ENCODE results near the gene RAB42.
"Not testable (repeated sequence)": the region's sequence is repeated elsewhere in the genome, so short reads cannot be mapped to it uniquely, and the experiment has no call there.

Gene RAB42, protein sequence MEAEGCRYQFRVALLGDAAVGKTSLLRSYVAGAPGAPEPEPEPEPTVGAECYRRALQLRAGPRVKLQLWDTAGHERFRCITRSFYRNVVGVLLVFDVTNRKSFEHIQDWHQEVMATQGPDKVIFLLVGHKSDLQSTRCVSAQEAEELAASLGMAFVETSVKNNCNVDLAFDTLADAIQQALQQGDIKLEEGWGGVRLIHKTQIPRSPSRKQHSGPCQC

DNA sequence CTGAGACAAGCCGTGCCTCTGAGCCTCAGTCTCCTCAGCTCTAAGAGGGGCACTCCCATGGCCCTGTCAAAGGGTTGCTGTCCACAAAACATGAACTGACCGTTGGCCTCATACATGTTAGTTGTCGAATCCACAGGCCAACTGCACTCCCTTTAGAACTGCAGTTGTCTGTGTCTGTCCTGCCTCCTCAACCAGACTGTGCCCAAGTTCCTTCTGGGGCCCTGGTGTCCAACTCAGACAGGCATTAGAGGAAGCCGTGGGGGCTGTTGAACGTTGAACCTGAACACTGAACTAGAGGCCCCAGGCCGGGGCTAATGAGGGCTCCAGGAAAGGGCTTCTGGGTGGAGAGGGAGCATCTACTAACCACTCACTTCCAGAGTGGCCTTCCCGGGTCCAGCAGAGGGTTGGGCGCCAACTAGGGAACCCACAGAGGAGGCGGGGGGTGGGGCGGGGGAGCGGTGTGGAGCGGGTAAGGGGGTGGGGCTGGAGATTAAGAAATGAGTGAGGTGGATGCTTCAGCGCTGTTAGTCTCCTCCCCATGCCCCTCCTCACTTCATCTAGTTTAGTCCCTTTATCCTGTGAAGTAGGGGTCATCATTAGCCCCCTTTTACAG is at the start of gene RAB42:
Gene RAB42 (plus strand): TSS at position 558 of the 613 bp plus-strand sequence. CDS start 247 bp downstream, outside the sequence.
- DNase-seq = peak; percentile 10

DNA sequence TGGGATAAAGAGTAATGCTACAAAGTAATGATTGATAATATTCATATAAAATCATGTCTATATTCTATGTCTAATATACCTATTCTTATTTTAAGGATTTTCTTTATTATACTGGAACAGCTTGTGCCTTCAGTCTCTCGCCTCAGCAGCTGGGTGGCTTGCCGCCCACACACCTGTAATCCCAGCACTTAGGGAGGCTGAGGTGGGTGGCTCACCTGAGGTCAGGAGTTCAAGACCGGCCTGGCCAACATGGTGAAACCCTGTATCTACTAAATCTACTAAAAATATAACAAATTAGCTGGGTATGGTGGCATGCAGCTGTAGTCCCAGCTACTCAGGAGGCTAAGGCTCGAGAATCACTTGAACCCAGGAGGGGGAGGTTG is 46.8 kb upstream of the RAB42 start:
- DNase-seq = no peak

DNA sequence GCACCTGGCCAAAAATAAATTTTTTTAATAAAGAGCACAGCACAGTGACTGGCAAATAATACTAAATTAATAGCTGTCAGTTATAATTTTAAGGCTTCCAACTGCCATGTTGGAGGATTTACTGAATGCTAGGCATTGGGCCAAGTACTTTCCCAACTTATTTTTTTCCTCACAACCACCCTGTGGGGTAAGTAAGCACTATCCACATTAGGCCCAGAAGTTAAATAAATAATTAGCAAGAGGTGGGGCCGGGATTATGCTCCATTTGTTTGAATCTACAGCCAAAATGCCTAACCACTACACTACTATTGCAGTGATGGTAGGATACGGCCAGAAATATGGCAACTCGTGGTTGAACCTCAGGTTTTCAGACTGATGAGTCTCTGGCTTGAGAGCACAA is 43.7 kb upstream of the RAB42 start:
- DNase-seq = no peak

DNA sequence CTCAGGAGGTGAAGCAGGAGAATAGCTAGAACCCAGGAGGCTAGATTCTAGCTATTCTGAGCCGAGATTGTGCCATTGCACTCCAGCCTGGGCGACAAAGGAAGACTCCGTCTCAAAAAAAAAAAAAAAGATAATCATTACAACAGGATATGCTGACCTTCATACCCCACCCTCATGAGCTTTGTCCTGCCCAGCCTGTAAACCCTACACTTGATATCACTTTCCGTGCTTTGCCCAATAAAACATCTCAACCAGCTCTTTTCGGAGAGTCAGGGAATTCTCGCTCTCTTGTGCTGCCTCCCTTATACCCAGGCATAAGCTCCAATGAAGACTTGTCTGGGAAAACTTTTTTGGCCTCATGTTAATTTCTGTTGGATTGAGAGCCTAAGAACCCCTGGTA is 40.7 kb upstream of the RAB42 start:
- DNase-seq = no peak

DNA sequence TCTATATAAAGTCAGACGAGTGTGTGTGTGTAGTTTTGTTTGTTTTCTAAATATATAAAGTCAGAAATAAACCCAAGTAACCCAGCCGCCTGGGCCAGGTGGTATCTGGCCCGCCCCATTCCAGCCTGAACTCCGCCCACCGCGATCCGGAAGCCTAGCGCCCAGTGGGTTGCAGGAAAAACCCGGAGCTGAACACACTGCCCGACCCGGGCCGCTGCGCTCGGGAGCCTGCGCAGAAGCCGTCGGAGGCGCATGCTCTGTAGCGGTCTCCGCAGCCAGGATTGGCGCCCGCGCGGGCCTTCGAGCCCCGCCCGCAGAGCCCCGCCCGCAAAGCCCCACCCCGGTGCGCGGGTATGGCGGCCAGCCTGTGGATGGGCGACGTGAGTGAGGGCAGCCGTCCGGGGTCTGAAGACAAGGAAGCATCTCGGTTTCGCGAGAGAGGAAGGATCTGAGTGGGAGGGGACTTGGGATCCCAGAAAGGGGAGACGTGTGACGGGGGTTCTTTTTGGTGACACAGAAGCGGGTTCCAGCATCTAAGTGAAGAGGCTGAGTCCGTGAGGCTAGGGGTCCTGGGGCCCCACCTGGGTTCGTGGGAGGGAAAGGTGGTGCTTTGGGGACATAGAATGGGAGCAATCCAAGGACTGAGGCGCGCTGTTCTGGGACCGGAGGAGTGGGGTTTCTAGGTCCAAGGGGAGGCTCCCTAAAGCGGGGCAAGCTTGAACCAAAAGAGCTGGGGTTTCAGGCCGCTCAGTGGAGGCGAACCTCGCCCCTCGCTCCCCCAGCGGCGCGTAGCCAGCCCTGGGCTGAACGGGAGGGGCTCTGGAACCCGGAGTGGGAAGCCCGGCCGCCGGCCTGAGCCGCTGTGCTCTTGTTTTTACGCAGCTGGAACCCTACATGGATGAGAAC is 39.1 kb upstream of the RAB42 start, which contains the start of gene TRNAU1AP:
Gene TRNAU1AP (plus strand): TSS at position 328 of the 906 bp plus-strand sequence. CDS start 26 bp downstream, at position 354.
- DNase-seq = peak; percentile 99

DNA sequence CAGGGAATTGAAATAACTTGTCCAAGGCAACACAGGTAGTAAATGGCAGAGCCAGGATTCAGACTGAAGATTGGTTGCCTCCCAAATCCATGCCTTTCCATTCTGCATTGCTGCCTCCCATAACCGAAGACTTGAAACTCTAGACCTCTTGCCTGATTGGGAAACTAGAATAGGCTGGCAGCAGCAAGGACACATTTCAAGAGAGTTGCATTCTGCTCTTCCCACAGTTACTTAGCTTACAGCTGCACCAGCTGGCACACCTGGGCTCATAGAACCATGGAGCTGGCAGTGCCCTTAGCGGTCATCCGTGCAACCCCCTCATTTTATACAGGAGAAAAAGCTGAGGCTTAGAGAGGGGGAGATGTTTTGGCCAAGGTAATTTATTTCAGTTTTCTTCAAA is 31.2 kb upstream of the RAB42 start:
- no peak for DNase-seq

DNA sequence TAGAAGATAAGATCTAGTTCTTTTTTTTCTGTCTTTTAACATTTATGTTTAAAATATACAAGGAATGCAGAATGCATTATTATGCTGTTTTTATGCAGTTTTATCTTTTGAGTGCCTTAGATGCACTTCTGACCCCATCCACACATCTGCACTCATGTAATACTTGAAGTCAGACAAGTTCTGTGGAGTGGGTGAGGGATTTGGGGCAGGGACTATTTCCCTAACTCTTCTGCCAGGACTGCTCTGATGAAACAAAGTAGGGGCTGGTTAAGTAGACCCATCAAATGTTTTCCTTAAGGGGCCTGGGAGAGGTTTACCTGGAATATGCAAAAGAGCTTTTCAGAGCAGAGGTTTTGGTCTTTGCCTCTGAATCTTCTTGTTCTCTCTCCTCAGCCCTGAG is 27.8 kb upstream of the RAB42 start:
- DNase-seq = no peak

DNA sequence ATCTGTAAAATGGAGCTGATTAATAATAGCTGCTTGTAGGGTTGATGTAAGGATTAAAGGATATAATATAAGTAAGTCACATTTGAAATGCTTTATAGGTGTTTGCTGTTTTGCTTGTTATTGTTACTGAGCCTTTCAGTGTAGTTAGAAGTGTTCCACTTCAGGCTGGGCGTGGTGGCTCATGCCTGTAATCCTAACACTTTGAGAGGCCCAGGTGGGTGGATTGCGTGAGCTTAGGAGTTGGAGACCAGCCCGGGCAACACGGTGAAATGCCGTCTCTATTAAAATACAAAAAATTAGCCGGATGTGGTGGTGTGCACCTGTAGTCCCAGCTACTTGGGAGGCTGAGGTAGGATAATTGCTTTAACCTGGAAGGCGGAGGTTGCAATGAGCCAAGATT is 27.0 kb upstream of the RAB42 start:
- DNase-seq = no peak

DNA sequence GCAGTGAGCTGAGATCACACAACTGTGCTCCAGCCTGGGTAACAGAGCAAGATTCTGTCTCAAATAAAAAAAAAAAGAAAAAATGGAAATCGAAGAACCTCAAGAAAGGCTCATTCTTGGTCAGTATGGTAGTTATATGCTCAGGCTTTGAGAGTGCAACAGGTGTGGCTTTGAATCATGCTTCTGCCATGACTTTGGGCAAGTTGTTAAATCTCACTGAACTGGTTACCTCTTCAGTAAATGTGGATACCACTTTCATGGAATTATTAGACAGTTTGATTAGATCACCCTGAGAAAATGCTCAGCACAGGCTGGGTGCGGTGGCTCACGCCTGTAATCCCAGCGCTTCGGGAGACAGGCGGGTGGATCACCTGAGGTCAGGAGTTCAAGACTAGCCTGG is 26.3 kb upstream of the RAB42 start:
- no peak for DNase-seq

DNA sequence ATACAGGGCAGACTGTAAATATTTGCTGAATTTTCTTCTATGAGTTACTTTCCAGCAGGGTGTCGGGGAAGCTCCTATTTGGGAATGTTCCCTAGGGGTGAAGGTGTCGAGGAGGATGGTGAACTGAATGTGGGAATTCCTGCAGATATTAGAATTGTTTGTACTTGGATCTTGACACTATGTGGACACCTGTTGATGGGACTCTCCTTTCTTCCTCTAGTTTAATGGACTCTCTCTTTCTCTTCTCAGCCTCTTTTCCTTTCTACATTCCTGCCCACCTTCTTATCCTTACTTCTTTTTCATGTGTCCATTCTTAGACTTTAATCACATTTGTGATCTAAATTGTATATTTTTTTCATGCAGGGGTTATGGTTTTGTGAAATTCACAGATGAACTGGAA is 25.1 kb upstream of the RAB42 start:
- DNase-seq = no peak

DNA sequence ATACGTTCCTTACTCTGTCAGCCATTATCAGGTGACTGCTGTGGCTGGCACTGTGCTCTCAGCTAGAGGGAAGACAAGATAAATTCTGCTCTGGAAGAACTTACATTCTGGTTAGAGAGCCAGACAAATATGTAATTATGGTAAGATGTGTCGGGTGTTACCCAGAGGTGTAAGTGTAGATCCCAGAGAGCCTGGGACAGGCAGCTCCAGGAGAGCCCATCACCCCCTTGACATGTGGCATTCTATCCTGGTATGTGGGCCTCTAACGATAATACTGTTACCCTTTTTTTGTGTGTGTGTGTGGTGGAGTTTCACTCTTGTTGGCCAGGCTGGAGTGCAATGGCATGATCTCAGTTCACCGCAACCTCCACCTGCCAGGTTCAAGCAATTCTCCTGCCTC is 20.2 kb upstream of the RAB42 start:
- no peak for DNase-seq

DNA sequence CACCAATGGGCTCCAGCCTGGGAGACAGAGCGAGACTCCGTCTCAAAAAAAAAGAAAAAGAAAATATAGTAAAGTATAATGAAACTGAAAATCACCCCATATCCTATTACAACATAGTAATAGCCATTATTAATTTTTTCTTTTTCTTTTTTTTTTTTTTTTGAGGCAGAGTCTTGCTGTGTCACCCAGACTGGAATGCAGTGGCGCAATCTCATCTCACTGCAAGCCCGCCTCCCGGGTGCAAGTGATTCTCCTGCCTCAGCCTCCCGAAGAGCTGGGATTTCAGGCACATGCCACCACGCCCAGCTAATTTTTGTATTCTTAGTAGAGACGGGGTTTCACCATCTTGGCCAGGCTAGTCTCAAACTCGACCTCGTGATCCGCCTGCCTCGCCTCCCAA is 19.2 kb upstream of the RAB42 start:
- DNase-seq = not testable (repeated sequence)

DNA sequence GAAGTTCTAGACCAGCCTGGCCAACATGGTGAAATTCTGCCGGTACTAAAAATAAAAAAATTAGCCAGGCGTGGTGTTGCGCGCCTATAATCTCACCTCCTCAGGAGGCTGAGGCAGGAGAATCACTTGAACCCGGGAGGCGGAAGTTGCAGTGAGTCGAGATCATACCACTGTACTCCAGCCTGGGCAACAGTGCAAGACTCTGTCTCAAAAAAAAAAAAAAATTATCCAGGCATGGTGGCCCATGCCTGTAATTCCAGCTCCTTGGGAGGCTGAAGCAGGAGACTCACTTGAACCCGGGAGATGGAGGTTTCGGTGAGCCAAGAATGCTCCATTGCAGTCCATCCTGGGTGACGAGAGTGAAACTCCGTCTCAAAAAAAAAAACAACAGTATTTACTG is 18.5 kb upstream of the RAB42 start:
- no peak for DNase-seq

DNA sequence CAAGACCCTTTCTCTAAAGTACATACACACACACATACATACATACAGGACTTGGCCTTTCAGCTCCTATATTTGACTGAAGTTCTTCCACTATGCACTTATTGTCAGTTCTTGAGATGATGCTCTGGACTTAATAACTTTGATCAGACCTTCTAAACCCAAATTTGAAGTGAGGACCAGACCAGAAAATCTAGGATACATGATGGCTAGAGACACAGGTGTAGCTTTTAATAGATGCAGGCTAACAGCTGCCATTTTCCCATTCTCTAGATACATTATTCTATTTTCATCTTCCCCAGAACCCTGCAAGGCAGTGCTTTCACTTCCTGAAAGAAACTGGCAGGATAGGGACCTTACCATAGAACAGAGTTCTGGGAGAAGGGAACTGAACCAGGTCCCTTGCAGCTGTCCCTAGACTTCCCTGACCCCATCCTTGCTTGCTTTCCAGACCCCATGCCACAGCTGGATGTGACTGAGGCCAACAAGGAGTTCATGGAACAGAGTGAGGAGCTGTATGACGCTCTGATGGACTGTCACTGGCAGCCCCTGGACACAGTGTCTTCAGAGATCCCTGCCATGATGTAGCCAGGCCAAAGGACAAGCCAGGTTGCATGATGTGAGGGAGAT is 14.9 kb upstream of the RAB42 start:
- peak; percentile 66 for DNase-seq

DNA sequence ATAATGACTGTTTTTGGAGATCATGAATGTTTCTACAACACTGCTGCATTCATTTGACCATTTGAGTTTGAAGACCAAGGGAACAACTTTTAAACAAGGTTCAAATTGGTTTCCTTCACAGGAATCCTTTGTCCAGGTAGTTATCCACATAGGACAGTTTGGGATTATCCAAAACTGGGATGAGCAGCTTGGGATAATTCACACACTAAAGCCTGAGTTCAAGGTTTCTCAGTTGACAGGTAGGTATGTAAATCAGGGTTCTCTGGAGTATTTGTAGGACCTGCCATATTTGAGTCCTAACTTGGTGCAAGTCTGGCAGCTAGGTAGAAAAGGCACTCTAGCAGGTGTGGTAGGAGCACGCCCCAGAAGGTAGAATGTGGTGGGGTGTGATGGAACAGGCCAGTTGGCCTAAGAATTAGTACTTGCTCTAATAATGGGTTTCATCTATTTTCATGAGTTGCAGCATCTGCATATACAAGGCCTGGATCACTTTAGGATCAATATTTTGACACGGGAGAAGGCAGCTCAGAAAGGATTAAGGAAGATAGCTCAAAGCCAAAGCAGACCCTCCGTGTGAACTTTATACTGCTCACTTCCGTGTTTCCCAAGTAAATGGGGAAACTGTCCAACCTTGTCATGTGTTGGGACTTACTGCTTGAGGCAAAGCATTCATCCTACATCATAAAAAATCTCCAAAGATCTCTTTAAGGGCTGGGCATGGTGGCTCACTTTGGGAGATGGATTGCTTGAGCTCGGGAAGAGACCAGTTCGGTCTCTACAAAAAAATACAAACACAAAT is 14.1 kb upstream of the RAB42 start:
- peak; percentile 61 for DNase-seq

DNA sequence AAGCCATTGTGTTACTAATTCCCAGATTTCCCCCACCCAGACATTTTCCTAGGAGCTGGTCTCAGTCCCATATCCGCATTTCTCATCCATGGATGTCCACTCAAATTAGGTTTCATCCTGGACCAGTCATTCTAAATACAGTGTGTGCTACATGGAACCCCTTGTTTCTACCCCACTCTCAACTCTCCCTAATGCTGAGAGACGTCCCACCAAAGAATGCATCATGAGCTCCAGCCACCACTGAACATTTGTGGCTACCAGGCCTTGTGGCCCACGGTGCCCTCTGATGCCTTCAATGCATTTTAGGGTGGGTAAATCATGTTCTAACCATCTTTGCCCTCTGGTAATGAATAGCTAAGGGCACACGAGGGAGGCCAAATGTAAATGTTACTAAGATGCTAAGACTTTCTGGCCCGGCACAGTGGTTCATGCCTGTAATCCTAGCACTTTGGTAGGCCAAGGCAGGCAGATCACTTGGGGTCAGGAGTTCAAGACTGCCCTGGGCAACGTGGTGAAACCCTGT is 13.3 kb upstream of the RAB42 start:
- DNase-seq = peak; percentile 22

DNA sequence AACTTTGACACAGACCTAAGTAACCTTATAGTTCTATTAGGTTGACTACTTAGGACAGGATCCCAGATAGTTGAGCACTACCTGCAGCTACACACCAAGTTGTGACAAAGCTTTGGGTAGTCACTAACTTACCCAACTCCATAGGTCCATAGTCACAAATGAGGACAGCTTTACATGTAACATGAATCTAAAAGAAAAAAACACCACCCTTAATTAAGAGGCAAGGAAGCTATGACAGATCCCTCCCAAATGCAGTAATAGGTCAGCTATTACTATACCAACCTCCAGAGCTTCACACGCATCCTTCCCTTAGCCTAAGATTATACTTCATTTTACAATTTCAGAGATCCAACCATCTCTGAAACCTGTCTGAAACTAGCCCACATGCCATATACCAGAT is 12.7 kb upstream of the RAB42 start:
- DNase-seq = peak; percentile 32

DNA sequence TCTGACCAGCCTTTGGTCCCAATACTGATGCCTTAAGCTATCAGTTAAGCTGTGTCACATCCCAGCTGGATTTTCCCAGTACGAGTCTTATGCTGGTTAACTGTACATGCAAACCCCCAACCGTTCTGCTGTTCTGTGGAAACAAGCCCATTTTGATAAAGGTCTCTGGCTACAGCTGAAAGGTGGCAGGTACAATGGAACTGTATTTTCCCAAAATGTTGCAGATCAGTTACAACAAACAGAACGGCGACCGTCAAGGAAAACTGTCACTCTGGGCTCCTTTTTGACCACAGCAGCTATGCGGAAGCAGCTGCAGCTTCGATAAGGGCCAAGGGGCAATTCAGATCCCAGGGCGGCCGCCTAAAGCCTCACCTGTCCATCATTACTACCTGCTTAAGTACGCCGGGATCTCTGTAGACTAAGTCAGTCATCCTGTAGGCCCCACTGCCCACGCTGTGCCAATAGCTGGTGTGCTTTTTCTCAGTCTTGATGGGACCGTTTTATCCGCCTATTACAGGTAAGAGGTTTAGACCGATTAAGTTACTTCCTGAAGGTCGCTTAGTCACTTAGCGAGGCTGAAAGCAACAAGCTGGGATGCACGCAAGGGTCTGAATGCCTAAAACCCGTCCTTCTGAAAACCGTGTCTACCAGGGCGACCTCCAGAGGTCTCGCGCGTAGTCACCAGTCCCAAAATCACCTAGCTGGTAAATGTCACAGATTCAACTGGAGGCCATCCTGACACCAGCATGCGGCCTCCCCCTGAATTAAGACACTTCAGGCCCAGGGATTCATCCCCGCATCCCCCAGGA is 11.1 kb upstream of the RAB42 start:
- DNase-seq = peak; percentile 67

DNA sequence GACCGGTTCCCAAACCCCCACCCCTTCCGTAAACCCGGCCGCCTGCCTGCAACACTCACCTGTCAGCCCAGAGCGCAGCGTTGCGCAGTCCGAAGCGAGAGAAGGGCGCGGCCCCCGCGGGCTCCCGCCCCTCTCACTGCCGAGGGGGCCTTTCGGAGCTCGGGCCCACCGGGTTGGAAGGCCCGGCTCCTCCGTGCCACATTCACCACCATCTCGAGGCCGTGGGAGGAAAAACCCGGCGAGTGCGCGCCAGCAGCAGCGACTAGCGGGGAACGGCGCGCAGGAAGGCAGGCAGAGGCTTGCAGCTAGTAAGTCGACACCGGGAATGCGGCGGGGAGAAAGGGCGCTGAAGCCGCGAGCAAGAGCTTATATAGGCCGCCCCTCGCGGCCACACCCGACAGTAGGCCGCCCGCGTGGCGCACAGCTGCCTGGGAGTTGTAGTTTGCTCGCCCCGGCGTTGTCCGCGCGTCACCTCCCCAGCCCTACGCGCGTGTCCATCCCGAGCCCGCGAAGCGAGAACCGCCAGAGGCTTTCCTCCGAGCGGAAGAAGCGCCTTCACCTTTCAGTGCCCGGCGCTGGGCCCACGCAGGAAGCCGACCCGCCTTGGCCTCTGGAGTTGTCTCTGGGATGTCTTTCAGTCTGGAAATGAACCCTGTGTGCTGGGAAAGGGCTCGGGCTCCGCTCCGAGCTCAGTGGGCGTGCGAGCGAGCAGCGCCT is 10.4 kb upstream of the RAB42 start:
- peak; percentile 97 for DNase-seq

DNA sequence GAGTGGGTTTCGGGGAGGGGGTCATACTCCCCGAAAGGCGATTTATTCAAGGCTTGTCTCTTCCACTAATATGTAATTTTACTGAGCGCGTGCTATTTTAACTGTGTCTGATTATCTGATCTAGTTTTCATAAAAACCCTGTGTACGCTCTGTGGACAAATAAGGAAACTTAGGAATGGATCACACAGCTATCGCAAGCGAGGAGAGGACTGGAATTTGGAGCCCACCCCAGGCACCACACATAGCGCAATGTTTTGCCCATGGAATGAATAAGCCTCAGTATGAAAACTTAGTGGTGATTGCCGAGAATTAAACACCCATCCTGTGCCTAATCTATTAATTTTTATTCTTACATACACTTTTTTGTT is 9.8 kb upstream of the RAB42 start:
- no peak for DNase-seq

Measured in activated CD4-positive, alpha-beta T cell treated with anti-CD3 and anti-CD28 coated beads, Interleukin-2, Interleukin-6, amounts not matched to agents 100 ng/mL and 50 ng/mL, durations not matched to agents 16 hours and 8 hours (primary cell).